ENCODE results near the gene PSTK.
A peak's percentile ranks its signal among the peaks of the same experiment; 100 is the strongest.

The PSTK gene

DNA sequence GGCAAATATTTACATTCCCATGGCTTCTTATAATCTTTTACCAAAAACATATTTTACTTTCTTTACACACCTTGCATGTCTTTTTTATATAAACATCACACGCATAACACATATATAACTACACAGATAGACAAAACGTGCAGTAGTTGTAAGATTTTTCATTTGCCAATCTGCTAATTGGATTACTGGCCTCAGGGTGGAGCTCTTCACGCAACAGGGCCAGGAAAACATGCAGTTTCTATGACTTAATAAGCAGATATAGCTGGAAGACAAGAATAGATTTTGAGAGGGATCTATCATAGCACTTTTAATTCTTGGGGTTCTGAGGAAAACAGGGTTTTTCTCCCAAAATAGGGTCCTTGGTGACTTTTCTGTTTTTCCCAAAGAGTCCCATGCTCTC lies 41.3 kb downstream of the PSTK start:
- peak; percentile 32 for DNase-seq

DNA sequence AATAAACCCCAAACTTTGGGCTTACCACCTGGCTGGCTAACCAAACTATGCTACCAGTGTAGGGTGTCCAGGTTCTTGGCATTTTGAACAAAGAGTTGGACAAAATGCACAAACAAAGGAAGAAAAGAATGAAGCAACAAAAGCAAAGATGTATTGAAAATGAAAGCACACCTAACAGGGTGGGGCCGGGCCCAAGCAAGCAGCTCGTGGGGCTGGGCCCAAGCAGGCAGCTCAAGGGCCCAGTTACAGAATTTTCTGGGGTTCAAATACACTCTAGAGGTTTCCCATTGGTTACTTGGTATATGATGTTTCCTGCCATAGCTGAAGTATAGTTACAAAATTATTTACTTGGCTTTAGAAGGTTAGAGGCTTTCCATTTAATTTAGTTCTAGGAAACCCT lies 44.3 kb downstream of the PSTK start:
- DNase-seq, result no peak

DNA sequence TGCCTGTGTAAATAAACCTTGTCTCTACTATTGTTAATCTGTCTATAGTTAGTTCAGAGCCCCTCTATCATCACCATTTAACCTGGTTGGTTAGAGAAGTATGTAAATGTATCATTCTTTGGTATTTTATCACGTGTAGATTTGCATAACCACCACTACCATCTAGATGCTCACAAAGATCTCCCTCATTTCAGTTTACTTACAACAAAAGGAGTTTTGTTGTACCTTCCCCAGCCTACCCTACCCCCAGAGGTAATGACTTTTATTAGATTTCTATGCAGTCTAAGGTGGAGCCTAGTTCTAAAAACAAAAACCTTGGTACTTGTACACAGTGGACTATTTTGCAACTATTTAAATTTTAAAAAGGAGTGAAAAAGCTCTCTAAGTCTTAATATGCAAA lies 46.1 kb downstream of the PSTK start:
- DNase-seq, result no peak

DNA sequence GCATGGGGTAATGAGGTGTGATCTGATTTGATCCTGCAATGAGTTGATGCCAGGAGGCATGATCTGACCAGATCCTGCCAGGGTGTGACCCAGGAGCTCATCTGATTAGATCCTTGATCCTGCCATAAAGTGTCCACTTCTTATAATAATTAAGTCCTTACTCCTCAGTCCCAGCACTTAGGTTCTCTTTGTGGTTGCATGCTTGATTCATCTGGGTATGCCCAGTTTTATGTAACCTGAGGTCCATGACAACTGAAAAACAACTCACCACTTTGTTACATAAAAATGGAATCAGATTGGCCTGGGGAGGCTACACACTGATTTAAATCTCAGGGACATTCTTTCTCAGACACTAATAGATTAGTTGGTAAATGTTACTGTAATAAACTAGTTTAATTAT lies 47.7 kb downstream of the PSTK start:
- DNase-seq, result no peak

DNA sequence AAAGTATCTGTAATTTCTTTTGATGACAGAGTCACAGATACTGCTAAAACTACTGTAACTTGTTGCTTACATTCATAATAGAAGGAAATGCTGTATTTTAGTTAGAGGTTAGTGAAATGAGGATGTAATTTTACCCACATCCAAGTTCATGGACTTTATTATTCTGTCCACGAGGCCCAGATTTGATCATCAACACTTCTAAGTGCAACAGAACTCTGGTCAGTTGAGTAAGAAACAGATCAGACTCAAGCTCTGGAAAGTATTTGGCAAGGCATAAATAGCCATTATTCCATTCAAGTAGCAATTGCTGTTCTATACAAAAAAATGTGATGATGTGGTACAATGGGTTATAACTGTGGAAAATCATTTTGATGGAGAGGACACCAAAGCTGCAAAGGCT lies 50.9 kb downstream of the PSTK start:
- no peak for DNase-seq

DNA sequence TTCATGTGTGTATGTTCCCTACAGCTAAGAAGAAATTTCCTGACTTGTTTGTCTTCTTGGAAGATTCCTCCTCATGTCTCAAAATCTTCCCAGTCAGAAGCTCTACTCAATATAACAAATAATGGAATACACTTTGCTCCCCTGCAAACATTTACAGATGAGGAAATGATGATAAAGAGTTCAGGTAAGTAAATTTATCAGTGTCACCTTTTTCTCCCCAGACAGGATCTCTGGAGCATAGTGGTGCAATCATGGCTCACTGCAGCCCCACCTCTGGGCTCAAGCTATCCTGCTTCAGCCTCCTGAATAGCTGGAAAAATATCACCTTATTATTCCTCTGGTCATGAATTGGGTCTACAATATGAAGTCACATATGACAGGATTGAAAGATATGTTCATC lies 54.1 kb downstream of the PSTK start:
- no peak for DNase-seq

DNA sequence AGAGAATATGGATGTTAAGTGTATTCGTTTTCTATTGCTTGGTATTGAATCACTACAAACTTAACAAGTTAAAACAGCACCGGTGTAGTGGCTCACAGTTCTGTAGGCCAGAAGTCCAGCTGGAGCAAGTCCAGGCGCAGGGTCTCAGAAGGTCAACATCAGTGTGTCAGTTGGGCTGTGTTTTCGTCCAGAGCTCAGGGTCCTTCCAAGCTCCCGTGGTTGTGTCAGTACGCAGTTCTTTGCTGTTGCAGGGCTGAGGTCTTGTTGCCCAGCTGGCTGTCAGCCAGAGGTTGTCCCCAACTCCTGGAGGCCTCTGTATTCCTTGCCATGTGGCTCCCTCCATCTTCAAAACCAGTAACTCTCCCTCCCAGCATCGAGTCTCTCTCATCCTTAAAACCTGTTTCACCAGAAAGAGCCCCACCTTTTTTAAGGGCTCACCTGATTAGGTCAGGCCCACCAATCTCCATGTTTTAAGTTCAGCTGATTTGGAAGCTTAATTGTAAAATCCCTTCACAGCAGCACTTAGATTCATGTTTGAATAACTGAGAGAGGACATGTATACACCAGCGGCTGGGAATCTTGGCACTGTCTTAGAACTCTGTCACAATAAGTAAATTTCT lies 55.4 kb downstream of the PSTK start:
- no peak for DNase-seq

DNA sequence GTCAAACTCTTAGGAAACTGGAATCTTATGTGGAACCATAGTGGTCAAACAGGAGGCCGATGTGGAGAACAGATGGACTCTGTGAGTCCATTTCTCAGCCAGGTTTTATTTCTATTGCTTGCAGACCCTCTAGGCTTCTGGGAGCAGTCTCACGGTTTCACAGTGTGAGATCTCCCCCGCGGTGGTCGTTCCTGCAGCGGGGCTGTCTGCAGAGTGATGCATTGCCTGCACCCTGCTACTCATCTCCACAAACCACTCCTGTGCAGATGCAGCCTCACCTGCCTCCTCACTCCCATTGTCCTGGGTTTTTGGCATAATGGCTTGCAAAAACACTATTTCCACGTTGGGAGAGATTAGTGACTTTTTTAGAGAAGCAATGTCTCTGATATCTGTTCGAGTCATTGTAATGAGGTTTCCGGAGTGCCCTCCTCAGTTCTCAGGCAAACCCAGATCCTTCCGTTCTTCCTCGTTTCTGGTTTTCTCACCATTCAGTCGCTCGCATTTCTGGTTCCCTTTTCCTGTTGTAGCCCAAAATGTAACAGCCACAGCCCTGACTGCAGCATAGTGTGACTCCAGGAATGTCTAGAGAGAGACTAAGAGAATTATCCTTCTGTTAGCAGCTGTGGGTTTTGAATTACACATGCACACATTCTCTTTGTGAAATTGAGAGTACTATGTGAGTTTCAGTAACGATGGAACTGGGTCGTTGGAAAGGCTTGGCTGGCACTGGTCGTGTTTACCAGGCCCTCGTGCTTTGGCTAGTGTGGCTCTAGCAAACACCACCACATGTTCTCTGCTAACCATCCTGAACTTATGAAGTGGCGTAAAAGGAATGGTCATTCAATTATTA lies 58.8 kb downstream of the PSTK start:
- DNase-seq, result no peak

DNA sequence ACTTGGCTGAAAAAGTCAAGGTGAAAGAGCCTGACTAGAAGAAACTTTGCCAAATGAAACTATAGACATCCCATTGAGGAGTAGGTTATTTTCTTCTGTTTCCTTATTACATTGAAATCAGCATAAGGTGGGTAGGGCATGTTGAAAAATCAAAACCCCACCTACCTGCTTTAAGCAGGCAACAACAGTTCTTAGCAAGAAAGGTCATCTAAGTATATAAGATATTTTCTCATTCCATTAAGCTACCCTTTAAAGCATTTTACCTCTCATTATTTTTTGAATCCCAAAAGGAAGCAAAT lies 59.4 kb downstream of the PSTK start:
- DNase-seq, result no peak

All from NCI-H1436 (cell line).